RWPE2 (cell line): ENCODE results near the gene PRDM12.
A peak's percentile ranks its signal among the peaks of the same experiment; 100 is the strongest.

Experiments
- ATAC-seq: fragments of 200-7000 bp; cut with Tn5 transposase; 3 replicates; pipeline ENCODE4 v1.9.1; 2021; ENCODE audit warnings: low read depth
- DNase-seq: peaks from one replicate; pipeline ENCODE4 v3.0.0-alpha.2; 2020; ENCODE audit warnings: low spot score
- H3K27ac ChIP-seq: fragments of 450-650 bp; 2 replicates; pipeline ENCODE4 v1.5.1; 2017; ENCODE audit warnings: mild to moderate bottlenecking; ENCODE audit not compliant: poor library complexity, severe bottlenecking
- H3K27me3 ChIP-seq: fragments of 250-450 bp; sonication (Bioruptor Pico); 2 replicates; pipeline ENCODE4 v1.5.1; 2021; ENCODE audit warnings: mild to moderate bottlenecking, moderate library complexity; ENCODE audit not compliant: insufficient read depth, poor library complexity, severe bottlenecking
- H3K36me3 ChIP-seq: fragments of 250-450 bp; sonication (Bioruptor Pico); 2 replicates; pipeline ENCODE4 v1.5.1; 2020; ENCODE audit warnings: low read depth, mild to moderate bottlenecking, moderate library complexity
- H3K4me1 ChIP-seq: fragments of 250-450 bp; sonication (Bioruptor Pico); 2 replicates; pipeline ENCODE4 v1.5.1; 2021; ENCODE audit warnings: mild to moderate bottlenecking, moderate library complexity; ENCODE audit not compliant: insufficient read depth, poor library complexity, severe bottlenecking
- H3K4me3 ChIP-seq: fragments of 250-450 bp; sonication (Bioruptor Pico); 2 replicates; pipeline ENCODE4 v1.5.1; 2021; ENCODE audit warnings: mild to moderate bottlenecking, moderate library complexity; ENCODE audit not compliant: severe bottlenecking
- H3K9me3 ChIP-seq: fragments of 250-450 bp; sonication (Bioruptor Pico); 2 replicates; pipeline ENCODE4 v1.5.1; 2021; ENCODE audit warnings: mild to moderate bottlenecking, moderate library complexity; ENCODE audit not compliant: severe bottlenecking
- TF ChIP-seq, protein P1 (sequence below): fragments of 450-650 bp; IDR thresholded peaks from one replicate; pipeline ENCODE4 v1.5.1; 2017; ENCODE audit warnings: mild to moderate bottlenecking, moderate library complexity; ENCODE audit not compliant: poor library complexity, severe bottlenecking

Gene PRDM12

DNA sequence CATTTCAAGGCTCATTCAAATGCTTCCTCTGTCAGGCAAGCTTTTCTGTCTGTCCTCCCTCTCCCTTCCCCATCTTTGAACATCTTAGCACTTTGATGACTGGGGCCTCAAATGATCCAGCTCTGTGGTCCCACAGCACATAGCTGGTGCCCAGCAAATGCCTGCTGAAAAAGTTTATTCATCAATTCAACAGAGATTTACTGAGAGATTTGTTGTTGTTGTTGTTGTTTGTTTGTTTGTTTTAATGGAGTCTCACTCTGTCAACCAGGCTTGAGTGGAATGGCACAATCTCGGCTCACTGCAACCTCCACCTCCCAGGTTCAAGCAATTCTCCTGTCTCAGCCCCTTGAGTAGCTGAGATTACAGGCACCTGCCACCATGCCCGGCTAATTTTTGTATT is 23.2 kb downstream of the PRDM12 start:
- Histone ChIP-seq H3K36me3 (no peaks in the 10 kb centered on the region), H3K9me3 (no peaks in the 10 kb centered on the region), H3K4me3 (no peak overlapping the region), H3K27ac (no peak overlapping the region), H3K4me1 (no peaks in the 10 kb centered on the region), H3K27me3 (no peaks in the 10 kb centered on the region)
- TF ChIP-seq, protein P1, sequence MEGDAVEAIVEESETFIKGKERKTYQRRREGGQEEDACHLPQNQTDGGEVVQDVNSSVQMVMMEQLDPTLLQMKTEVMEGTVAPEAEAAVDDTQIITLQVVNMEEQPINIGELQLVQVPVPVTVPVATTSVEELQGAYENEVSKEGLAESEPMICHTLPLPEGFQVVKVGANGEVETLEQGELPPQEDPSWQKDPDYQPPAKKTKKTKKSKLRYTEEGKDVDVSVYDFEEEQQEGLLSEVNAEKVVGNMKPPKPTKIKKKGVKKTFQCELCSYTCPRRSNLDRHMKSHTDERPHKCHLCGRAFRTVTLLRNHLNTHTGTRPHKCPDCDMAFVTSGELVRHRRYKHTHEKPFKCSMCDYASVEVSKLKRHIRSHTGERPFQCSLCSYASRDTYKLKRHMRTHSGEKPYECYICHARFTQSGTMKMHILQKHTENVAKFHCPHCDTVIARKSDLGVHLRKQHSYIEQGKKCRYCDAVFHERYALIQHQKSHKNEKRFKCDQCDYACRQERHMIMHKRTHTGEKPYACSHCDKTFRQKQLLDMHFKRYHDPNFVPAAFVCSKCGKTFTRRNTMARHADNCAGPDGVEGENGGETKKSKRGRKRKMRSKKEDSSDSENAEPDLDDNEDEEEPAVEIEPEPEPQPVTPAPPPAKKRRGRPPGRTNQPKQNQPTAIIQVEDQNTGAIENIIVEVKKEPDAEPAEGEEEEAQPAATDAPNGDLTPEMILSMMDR, result no peak
- ATAC-seq, result no peak
- no peak for DNase-seq

DNA sequence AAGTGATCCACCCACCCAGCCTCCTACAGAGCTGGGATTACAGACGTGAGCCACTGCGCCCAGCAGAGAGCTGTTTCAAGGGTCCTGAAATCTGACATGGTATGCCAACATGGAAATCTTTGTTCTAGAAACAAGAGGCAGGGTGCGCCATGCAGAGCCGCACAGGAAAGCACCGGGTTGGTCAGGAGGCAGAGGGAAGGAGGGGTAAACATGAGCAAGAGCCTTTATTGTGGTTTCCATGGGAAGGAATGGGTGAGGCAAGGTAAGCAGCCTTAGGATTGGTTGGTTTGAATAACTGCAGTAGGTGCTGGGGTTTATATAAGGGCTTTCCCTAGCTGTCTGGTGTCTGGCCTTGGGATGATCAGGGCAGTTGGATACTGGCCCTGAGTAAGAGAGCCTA is 23.7 kb downstream of the PRDM12 start:
- Histone ChIP-seq H3K36me3 (no peaks in the 10 kb centered on the region), H3K27me3 (no peaks in the 10 kb centered on the region), H3K4me3 (no peak overlapping the region), H3K4me1 (no peaks in the 10 kb centered on the region), H3K27ac (no peak overlapping the region), H3K9me3 (no peaks in the 10 kb centered on the region)
- DNase-seq (no peak), ATAC-seq (no peak)
- TF ChIP-seq, protein P1, result no peak

DNA sequence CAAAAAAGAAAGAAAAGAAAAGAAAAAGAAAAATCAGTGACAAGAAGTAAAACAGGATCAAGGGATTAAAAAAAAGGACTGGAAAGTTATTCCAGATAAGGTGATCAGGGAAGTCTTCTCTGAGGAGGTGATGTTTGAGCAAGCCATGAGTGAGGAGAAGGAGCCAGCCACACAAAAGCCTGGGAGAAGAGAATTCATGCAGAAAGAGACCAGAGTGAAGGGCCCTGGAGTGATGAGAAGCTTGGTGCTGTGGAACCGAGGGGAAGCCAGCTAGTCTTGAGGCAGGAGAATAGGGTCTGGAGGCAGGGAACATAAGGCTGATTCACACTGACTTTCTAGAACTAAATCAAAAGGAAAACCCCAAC is 25.2 kb downstream of the PRDM12 start:
- Histone ChIP-seq H3K27me3 (no peaks in the 10 kb centered on the region), H3K4me3 (peak overlapping the region; percentile 32), H3K36me3 (peaks cover 5% of the 10 kb centered on the region; the same call in 1 of the 2 replicates), H3K9me3 (no peaks in the 10 kb centered on the region), H3K27ac (no peak overlapping the region), H3K4me1 (no peaks in the 10 kb centered on the region)
- no peak; the same call in 2 of the 3 replicates for ATAC-seq
- TF ChIP-seq, protein P1, result no peak
- no peak for DNase-seq

DNA sequence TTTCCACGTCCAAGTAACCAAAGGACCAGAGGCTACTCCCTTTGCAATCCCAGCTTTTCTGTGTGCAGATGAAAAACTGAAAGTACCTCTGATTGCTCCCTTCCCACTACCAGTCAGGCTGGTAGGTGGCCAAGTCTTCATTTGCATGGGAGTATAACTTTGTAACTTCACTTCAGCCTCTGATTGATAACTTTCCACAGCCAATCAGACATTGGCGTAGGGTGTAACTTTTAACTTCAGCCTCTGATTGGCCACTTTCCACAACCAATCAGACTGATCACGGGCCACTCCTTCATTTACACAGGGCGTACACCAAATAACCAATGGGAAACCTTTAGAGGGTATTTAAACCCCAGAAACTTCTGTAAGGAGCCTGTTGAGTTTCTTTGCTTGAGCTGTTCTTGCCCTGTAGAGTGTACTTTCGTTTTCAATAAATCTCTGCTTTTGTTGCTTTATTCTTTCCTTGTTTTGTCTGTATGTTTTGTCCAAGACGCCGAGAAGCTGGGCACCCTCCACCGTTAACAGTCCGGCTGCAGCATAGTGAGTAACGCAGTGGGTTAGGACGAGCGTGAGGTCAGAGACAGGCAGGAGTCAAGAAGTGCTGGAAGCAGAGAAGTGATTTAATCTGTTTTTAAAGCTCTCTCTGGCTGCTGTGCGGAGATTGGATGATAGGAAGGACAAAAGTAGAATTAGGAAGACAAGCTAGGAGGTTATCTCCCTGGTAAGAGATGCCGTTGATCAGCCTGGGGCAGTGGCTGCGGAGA is 25.7 kb downstream of the PRDM12 start:
- TF ChIP-seq, protein P1, result no peak
- Histone ChIP-seq H3K4me1 (peaks cover 4% of the 10 kb centered on the region), H3K27ac (peak overlapping the region; percentile 5), H3K27me3 (no peaks in the 10 kb centered on the region), H3K36me3 (peaks cover 8% of the 10 kb centered on the region), H3K4me3 (peak overlapping the region; percentile 32), H3K9me3 (no peaks in the 10 kb centered on the region)
- no peak for DNase-seq
- ATAC-seq, result peak; percentile 80

DNA sequence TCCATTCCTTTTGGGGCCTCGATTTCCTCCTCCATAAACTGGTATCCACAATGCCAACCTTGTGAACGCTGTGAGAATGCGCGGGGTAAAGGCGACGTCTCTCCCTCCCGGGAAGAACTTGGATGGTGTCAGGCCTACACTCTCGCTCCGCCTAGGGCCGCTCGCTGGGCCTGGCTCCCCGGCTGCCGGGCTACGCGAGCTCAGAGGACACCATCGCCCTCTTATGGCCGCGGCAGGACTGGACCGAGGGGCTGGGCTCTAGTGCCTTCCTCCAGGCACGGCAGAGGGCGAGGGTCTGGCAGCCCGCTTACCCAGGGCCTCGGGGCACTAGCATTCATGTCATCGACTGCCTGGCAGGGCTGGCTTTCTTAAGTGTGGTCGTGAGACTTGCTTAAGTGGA is 27.9 kb downstream of the PRDM12 start:
- no peak for ATAC-seq
- no peaks in the 10 kb centered on the region for H3K9me3 ChIP-seq

More for the DNA sequence above, 27.9 kb downstream of the PRDM12 start:
- Histone ChIP-seq H3K36me3 (peaks cover 30% of the 10 kb centered on the region), H3K4me1 (peaks cover 6% of the 10 kb centered on the region), H3K4me3 (no peak overlapping the region), H3K27ac (no peak overlapping the region), H3K27me3 (no peaks in the 10 kb centered on the region)
- DNase-seq, result no peak
- TF ChIP-seq, protein P1, result no peak
